Measurements from ENCODE around the gene RIT2.
"Not testable (repeated sequence)": the region's sequence is repeated elsewhere in the genome, so short reads cannot be mapped to it uniquely, and the experiment has no call there.

RIT2 gene

DNA sequence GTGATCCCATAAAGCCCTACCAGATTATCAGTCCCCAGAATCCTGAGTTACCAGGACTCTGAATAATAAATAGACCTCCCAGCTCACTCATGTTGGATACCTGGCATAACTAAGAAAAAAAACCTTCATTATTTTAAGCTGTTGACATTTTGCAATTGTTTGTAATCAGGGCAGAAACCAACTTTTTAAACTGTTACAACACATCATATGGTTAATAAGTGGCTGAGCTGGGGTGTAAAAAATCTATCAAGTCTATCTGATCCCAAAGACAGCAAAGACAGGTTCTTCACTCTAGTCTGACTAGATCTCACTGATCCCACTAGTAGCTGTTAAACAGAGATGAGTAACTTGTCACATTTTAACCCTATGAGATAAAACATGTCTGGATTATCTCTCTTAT, 370.3 kb downstream of the RIT2 start:
- DNase-seq: no peak

- no peak for DNase-seq
Measured at GRCh38 chr18:42743373-42744138, 371.9 kb downstream of the RIT2 start.

DNA sequence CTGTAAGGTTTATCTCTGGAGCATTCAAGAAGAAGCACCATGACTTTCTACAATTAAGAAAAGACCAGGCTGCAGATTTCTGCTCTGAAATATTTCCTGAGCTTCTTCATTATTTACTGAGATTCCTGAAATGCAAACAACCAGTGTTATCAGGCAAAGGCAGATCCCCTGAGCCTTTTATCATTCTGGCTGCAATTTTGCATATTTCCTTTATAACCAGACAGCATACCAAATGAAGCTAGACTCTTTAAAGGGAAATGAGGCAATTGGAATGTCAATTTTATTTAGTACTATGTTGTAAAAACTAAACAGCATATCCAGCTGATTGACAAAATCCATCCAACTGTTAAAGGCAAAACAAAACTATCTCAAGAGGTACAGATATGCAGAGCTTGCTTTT, 372.5 kb downstream of the RIT2 start:
- no peak for DNase-seq

DNA sequence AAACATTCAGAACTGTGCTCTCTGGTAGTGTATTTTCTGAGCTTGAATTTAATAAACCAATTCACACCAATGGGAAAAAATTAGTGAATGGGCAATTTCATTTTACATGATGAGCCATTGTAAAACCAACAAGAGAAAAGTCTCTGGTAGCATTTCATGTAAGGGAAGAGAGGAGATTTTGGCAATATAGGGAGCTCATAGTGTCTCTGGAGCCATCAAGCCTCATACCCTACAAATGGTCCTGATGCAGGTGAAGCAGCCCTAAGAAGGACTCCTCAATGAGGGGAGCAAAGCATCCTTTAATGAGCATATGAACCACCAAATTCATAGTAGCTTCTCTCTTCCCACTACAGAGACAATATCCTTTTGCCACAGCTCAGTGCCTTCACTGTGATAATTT, 373.0 kb downstream of the RIT2 start:
- no peak for DNase-seq

DNA sequence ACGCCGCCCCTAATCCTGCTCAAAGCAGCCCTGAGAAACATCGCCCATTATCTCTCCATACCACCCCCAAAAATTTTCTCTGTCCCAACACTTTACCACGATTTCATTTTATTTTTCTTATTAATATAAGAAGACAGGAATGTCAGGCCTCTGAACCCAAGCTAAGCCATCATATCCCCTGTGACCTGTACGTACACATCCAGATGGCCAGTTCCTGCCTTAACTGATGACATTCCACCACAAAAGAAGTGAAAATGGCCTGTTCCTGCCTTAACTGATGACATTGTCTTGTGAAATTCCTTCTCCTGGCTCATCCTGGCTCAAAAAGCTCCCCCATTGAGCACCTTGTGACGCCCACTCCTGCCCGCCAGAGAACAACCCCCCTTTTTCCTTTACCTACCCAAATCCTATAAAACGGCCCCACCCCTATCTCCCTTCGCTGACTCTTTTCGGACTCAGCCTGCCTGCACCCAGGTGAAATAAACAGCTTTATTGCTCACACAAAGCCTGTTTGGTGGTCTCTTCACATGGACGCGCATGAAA, 373.6 kb downstream of the RIT2 start:
- not testable (repeated sequence) for DNase-seq

GRCh38 chr18:42741299-42741698, 374.2 kb downstream of the RIT2 start:
- not testable (repeated sequence) for DNase-seq

DNA sequence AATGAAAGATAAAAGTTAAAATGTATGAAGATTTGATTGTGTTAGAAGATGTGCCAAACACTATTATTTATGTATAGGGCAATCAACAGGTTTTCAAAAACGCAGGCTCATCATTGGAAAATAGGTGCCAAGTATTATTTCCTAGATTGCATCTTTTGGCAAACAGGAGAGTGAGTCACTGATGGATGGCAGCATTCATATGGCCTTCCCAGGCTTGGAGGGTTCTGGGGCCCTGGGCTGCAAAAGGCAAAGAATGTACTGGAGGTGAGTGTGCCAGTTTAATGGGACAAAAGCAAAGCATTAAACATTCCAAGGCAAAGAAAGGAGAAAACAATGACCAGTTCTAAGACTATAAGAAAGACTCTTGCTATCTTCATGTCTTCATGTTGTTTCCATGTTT, 379.4 kb downstream of the RIT2 start:
- no peak for DNase-seq

DNA sequence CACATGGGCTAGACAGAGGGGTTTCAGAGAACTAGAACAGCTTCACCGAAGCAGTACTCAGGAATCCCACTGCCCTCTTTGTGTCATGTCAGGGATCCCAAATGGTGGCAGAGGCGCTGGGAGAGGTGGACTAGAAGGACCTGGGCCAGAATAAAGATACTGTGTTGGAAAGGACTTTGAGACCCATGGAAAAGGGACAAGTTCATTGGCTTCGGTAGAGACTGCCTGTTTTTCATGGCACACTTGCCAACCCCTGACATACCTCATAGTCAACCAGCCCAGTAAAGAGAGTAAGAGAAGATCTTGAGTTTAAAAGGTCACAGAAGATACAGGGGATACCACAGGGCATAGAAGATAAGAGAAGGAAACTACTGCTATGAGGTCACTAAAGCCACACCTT, 381.0 kb downstream of the RIT2 start:
- DNase-seq: no peak

DNA sequence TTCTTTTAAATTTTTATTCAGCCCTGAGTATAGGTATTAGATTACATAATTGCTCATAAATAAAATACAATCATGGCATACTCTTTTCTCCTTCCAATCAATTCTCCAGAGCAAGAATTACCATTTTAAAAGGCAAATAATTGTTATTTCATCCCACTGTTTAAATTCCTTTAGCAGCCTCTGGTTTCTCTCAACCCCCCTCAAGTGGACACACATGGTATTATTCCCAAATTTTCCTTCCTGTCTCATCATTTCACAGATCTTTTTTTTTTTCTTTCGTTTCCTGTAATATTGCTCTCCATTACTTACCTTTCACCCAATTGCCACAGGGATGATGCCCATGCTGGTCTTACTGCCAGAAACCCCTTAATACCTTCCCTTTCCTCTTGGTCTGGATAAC, 385.2 kb downstream of the RIT2 start:
- no peak for DNase-seq

- DNase-seq: no peak
Measured at GRCh38 chr18:42719221-42719620, 396.3 kb downstream of the RIT2 start.

- DNase-seq: no peak
Measured at GRCh38 chr18:42712065-42712464, 403.4 kb downstream of the RIT2 start.

GRCh38 chr18:42707080-42707479, 408.4 kb downstream of the RIT2 start:
- DNase-seq: no peak

DNA sequence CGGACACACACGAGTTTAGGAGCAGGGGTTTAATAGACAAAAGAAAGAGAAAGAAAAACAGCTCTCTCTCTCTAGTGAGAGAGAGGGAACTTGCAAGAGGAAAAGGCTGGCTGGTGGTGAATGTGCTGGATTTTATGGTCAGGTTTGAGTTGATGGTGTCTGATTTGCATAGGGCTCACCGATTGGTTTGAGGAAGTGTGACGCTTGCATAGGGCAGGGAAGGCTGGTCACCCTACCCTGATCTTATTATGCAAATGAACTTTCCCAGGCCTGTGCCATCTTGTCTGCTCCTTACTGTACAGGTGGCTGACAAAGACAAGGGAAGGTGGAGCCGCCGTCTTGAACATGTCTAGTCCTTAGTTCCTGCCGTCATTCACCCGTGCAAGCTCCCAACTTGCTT, 408.9 kb downstream of the RIT2 start:
- no peak for DNase-seq

DNA sequence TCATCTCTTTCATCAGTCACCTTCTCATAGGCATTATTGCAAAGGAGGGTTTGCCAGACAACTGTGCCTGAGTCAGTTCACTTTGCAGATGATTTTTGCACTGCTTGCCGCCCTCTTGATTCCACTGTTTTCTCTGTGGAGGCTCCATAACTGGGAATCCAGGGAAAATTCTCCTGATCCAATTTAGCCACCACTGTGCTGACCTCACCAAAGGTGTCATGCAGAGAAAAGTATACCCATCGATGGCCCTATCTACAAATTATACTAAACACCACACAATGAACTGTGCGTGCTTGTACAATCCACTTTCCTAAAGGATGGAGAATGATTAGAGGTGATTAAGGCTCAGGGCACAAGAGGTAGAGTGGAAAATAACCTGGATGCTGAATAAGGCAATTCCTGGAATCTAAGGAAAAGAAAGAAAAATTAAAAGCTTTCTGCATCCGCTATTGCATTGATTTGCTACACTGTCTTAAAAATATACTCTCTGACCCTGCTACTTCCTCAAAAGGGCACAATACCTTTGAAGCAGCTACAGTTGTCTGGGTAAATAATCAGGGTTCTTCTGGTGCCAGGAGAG, 409.4 kb downstream of the RIT2 start:
- DNase-seq: no peak

Measured in activated naive CD4-positive, alpha-beta T cell (primary cell).